ENCODE measurements around the gene GORASP2.

The GORASP2 gene

DNA sequence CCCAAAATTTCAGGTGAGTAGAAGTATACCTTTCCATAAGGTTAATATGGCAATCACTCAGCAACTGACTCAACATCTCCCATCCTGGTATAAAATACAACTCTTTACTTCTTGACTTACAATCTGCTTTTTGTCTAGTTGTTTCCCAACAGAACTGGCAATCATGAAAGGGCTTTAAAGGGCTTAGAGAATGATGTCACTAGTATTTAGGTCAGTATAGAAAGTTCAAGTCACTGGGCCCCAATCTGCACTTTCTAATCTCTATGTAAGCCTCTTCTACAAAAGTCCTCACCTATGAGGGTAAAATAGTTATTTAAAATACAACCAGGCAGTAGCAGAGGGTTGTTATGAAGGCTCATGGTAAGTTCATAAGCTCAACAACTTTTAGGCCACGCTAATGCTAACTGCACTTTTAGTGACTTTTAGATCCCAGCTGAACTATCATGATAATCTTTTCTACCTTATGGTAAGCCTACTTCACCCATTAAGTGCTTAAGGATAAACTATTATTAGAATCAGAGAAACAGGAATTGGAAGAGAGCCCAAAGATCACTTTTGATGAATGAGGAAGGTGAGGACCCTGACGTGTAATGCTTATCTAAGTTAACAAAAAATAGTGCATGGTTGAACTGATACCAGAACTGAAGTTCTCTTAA is 79.6 kb downstream of the GORASP2 start:
- DNase-seq: no peak

DNA sequence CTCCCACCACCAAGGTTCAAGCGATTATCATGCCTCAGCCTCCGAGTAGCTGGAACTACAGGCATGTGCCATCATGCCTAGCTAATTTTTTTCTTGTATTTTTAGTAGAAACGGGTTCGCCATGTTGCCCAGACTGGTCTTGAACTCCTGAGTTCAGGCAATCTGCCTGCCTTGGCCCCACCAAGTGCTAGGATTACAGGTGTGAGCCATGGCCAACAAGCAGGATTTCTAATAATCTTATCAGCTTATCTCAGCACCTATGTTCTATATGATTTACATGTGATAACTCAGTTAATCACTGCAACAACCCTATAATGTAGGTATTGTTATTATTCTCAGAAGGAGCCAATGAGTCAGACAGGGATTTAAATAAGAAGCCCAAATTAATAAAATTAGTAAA is 80.3 kb downstream of the GORASP2 start:
- DNase-seq: no peak

DNA sequence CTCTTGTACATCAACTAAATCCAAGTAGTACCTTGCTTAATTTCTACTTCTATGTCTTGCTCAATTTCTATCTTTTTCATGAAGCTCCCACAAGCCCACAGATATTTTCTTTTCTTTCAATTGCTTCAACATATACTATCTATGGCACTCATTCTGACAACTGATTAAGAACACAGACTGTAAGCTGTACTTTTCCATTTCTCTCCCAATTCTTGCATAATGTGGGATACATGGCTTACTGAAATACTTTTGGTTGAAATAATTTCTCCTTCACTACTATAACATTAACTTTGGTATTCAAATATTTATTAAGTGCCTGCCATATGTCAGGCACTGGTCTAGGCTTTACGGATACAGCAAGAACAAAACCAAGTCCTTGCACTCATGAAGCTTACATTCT is 84.8 kb downstream of the GORASP2 start:
- no peak for DNase-seq

DNA sequence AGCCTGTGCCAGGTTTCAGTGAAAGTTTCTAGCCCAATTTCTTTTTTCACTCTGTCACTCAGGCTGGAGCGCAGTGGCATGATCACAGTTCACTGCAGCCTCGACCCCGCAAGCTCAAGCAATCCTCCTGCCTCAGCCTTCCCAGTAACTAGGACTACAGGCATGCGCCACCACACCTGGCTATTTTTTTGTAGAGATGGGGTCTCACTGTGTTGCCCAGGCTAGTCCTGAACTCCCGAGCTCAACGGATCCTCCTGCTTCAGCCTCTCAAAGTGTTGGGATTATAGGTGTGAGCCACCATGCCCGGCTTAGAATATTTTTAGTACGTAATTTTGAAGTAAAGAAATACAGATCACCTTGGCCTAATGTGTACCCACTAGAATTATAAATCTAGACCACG is 87.1 kb downstream of the GORASP2 start:
- DNase-seq: no peak

Measured in DMS79 treated with DMSO at 0.1 percent for 48 hours (cell line).